H1 (cell line): ENCODE results near the gene SYDE1. TPM values are rescaled to one million over a fixed set of nuclear protein-coding genes. Genes with fewer than 3 reads are reported as not detected.

Experiments used
- KDM5A ChIP-seq: fragments of 200-600 bp; IDR thresholded peaks from 2 replicates; pipeline ENCODE4 v1.7.1; 2012; ENCODE audit warnings: mild to moderate bottlenecking, low read length, inconsistent platforms, mixed read lengths
- polyA plus RNA-seq, 7 experiments: library from polyadenylated mRNA; depleted of rRNA in 3 of 7; stranded (reverse) in 5 of 7; unstranded in 2 of 7; fragments of >200 nt in 5 of 7; fragments of 200-250 nt in 2 of 7; gene quantifications; 1 replicate in 5 of 7; 2 replicates in 1 of 7; 4 replicates in 1 of 7; pipeline versions ENCODE4 v1.2.1 to v1.2.3, GENCODE V29; 2011 to 2013; ENCODE audit warnings: missing spikeins in 2 of 7, mixed read lengths in 2 of 7
- total RNA-seq: library from RNA; stranded (reverse); fragmentation: NEBNext Ultra II Directional; extraction: Animal tissue kit (Norgen Biotek cat#: 25700); gene quantifications from 2 replicates; pipeline ENCODE4 v1.2.1, GENCODE V29; 2021

SYDE1 gene
- total and polyA plus RNA-seq, 2 of the 8 experiments (the other 6 are each of a cell fraction or from before 2014, with no cell fraction given) = 12.0 to 16.8 TPM

DNA sequence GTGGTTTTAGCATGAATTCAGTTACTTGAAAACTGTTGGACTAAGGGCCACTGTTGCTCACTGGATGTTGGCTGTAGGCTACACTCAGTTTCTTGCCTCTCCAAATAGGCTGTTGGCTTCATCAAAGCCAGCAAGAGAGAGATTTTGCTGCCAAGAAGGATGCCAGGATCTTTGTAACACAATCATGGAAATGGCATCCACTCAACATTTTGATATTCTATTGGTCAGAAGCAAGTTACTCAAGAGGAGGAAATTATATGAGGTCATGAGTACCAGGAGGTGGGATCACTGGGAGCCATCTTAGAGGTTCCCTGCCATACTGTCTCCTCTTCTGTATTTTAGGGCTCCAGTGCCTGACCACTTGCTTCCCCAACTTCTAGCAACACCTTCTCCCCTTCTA is 30.6 kb downstream of the SYDE1 start (continued):
- no peak for TF ChIP-seq KDM5A
- TF ChIP-seq, all 59 proteins: peak for 0
